Left ventricle myocardium inferior (tissue), 1 donor: Measurements from ENCODE around the gene SEMA4D. TPM values are rescaled to one million over a fixed set of nuclear protein-coding genes. Genes with fewer than 3 reads are reported as not detected.

ENCODE experiments used
- DNase-seq: peaks from one replicate; pipeline ENCODE4 v3.0.0-alpha.2; 2020
- H3K27ac ChIP-seq: fragments of 200-600 bp; replicated peaks from 2 replicates; pipeline ENCODE4 v1.8.0; 2021
- H3K27me3 ChIP-seq: fragments of 200-600 bp; 2 replicates; pipeline ENCODE4 v1.8.0; 2021; ENCODE audit warnings: low read depth
- H3K36me3 ChIP-seq: fragments of 200-600 bp; 2 replicates; pipeline ENCODE4 v1.8.0; 2021
- H3K4me1 ChIP-seq: fragments of 200-600 bp; 2 replicates; pipeline ENCODE4 v1.8.0; 2021
- H3K4me3 ChIP-seq: fragments of 200-600 bp; 2 replicates; pipeline ENCODE4 v1.8.0; 2021; ENCODE audit warnings: mild to moderate bottlenecking, moderate library complexity
- H3K9me3 ChIP-seq: fragments of 200-600 bp; replicated peaks from 2 replicates; pipeline ENCODE4 v1.8.0; 2021
- CTCF ChIP-seq: fragments of 200-600 bp; IDR thresholded peaks from 2 replicates; pipeline ENCODE4 v1.8.0; 2021; ENCODE audit warnings: antibody characterized with exemption, mild to moderate bottlenecking, borderline replicate concordance
- intact Hi-C: fragments of 100-400 bp; cut with micrococcal nuclease; formaldehyde crosslinking; loops from one replicate; pipeline ENCODE4 v1.11.0; 2022
- total RNA-seq: library from RNA; stranded (reverse); fragmentation: NEBNext Ultra II Directional; extraction: Animal tissue kit (Norgen Biotek cat#: 25700); gene quantifications from one replicate; pipeline ENCODE4 v1.2.1, GENCODE V29; 2021
- donor health status: DM: no; HTN: yes; CAD: no; lungs with severe emphysema.

SEMA4D gene
- total RNA-seq, 1 donor from 2014 or later: 17.1 TPM

DNA sequence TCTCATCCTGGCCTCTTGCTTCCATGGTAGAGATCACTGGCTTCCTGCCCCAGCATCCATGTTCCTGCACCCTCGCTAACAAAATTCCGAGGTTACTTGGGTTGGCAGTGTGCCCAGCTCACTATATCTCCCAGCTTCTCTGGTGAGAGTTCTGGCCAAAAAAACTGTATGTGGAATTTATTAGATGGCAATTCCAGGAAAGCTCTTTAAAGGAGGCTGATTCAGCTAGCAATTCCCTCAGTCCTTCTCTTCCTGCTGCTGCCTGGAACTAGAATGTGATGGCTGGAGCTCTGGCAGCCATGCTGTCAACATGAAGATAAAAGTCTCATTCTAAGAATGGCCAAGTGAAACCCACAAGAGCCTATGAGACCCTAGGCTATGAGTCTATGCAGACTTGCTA, 90.8 kb downstream of the SEMA4D start:
- H3K4me1 ChIP-seq: peaks cover 13% of the 10 kb centered on the region
- intact Hi-C loops: no loop called here
- no peak overlapping the region for H3K27ac ChIP-seq
- DNase-seq: no peak
- peaks cover 14% of the 10 kb centered on the region for H3K9me3 ChIP-seq
- peaks cover 9% of the 10 kb centered on the region for H3K36me3 ChIP-seq
- TF ChIP-seq CTCF: no peak
- H3K27me3 ChIP-seq: no peaks in the 10 kb centered on the region
- H3K4me3 ChIP-seq: no peak overlapping the region

GRCh38 chr9:89405826-89406225, 92.1 kb downstream of the SEMA4D start:
- H3K4me1 ChIP-seq: peaks cover 13% of the 10 kb centered on the region
- H3K36me3 ChIP-seq: peaks cover 12% of the 10 kb centered on the region
- no peaks in the 10 kb centered on the region for H3K27me3 ChIP-seq
- TF ChIP-seq CTCF: no peak
- peak; percentile 48 for DNase-seq
- H3K27ac ChIP-seq: no peak overlapping the region
- H3K9me3 ChIP-seq: peaks cover 8% of the 10 kb centered on the region
- peak overlapping the region; percentile 19 for H3K4me3 ChIP-seq
- intact Hi-C loops: no loop called here

- peaks cover 6% of the 10 kb centered on the region for H3K9me3 ChIP-seq
- intact Hi-C loops: no loop called here
- no peak for DNase-seq
Observed at GRCh38 chr9:89404074-89404473, 93.8 kb downstream of the SEMA4D start.

GRCh38 chr9:89402695-89403427, 95.1 kb downstream of the SEMA4D start:
- no peak for DNase-seq
- Histone ChIP-seq H3K27me3 (no peaks in the 10 kb centered on the region), H3K27ac (no peak overlapping the region), H3K4me3 (no peak overlapping the region), H3K36me3 (peaks cover 16% of the 10 kb centered on the region), H3K9me3 (peaks cover 6% of the 10 kb centered on the region), H3K4me1 (no peaks in the 10 kb centered on the region)
- TF ChIP-seq CTCF: no peak
- intact Hi-C loops: no loop called here

More at GRCh38 chr9:89404074-89404473, 93.8 kb downstream of the SEMA4D start:
- Histone ChIP-seq H3K4me1 (no peaks in the 10 kb centered on the region), H3K36me3 (peaks cover 12% of the 10 kb centered on the region), H3K4me3 (no peak overlapping the region), H3K27me3 (no peaks in the 10 kb centered on the region), H3K27ac (no peak overlapping the region)
- TF ChIP-seq CTCF: no peak

DNA sequence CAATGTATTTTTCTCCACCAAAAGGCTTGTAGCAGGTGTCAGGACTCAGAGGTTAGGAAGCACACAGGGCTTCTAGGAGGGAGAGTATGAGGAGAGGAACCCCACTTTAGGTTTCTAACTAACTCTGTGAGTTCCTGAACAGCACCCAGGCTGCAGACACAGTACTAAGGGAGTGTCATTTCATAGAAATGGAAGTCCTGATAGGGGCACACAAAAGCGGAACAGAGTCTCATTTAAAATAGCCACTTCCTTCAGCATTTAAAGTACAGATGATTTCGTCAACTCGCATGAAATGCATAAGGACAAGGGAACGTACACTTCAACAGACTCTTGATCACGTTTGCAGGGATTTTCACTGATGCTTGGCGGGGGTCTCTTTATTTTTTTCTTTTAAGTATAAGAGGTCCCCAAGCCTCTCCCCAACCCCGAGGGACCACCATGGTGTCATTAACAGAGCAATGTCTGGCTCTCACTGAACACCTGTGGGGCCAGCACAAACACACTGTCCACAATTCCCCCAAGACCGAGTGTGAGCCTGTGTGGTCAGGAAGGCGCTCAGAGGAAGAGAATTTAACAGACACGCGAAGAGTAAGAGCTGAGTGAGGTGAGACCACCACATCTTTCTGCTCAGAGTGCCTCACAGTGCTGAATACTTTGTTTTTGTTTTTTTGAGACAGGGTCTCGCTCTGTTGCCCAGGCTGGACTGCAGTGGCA, 97.4 kb downstream of the SEMA4D start:
- TF ChIP-seq CTCF: no peak
- Histone ChIP-seq H3K4me3 (no peak overlapping the region), H3K27ac (no peak overlapping the region), H3K9me3 (no peaks in the 10 kb centered on the region), H3K27me3 (no peaks in the 10 kb centered on the region), H3K36me3 (peaks cover 22% of the 10 kb centered on the region), H3K4me1 (no peaks in the 10 kb centered on the region)
- no peak for DNase-seq
- intact Hi-C loops: no loop called here
